Cardiac muscle cell (in vitro differentiated cells and primary cell): ENCODE measurements around the gene SETBP1. TPM values are rescaled to one million over a fixed set of nuclear protein-coding genes. Genes with fewer than 3 reads are reported as not detected.

ENCODE experiments used
- DNase-seq, 2 donors: peaks; one replicate each; pipeline versions ENCODE4 v3.0.0 to v3.0.0-alpha.2; 2010 to 2017; ENCODE audit warnings: low read depth in 1 of 2, low spot score in 1 of 2
- H3K27ac ChIP-seq: fragments of 200-600 bp; sonication (generic); 2 replicates; pipeline ENCODE4 v1.5.1; 2016
- H3K27me3 ChIP-seq: fragments of 200-600 bp; sonication (generic); 2 replicates; pipeline ENCODE4 v1.6.0; 2016; ENCODE audit warnings: control low read depth
- H3K36me3 ChIP-seq: fragments of 200-600 bp; sonication (generic); 2 replicates; pipeline ENCODE4 v1.5.1; 2016; ENCODE audit warnings: control low read depth
- H3K4me1 ChIP-seq: fragments of 200-600 bp; sonication (generic); 2 replicates; pipeline ENCODE4 v1.8.1; 2017; ENCODE audit warnings: low read depth, mild to moderate bottlenecking, mixed run types
- H3K4me3 ChIP-seq: fragments of 200-600 bp; sonication (generic); 2 replicates; pipeline ENCODE4 v1.5.1; 2016; ENCODE audit warnings: mild to moderate bottlenecking
- H3K9me3 ChIP-seq: fragments of 200-600 bp; sonication (generic); 2 replicates; pipeline ENCODE4 v1.5.1; 2017; ENCODE audit warnings: low read depth, mild to moderate bottlenecking, control low read depth
- CTCF ChIP-seq: IDR thresholded peaks from 2 replicates; pipeline ENCODE4 v1.5.1; 2012; ENCODE audit warnings: low read depth, mild to moderate bottlenecking, low read length
- polyA plus RNA-seq: library from polyadenylated mRNA; unstranded; fragments of >200 nt; fragmentation: Nextera tagmentation; extraction: Ambion mirVana; gene quantifications from 2 replicates; pipeline ENCODE4 v1.2.1, GENCODE V29; 2016
- total RNA-seq: library from RNA; depleted of rRNA; stranded (reverse); fragments of >200 nt; gene quantifications from 2 replicates; pipeline ENCODE4 v1.2.3, GENCODE V29; 2016

Gene SETBP1
- total and polyA plus RNA-seq, 2 experiments from 2014 or later, result 6.3 to 30.6 TPM

GRCh38 chr18:44652722-44653121, 28.0 kb upstream of the SETBP1 start:
- H3K36me3 ChIP-seq, result no peaks in the 10 kb centered on the region
- no peaks in the 10 kb centered on the region for H3K9me3 ChIP-seq
- TF ChIP-seq CTCF, result no peak
- no peak overlapping the region for H3K27ac ChIP-seq
- DNase-seq, result no peak
- no peaks in the 10 kb centered on the region for H3K27me3 ChIP-seq
- H3K4me3 ChIP-seq, result no peak overlapping the region
- H3K4me1 ChIP-seq, result peaks cover 6% of the 10 kb centered on the region

- H3K36me3 ChIP-seq, result no peaks in the 10 kb centered on the region
- H3K4me3 ChIP-seq, result no peak overlapping the region
- no peaks in the 10 kb centered on the region for H3K27me3 ChIP-seq
- no peak overlapping the region for H3K27ac ChIP-seq
- DNase-seq, result peak in 1 of 2 donors; percentile 46
- peaks cover 6% of the 10 kb centered on the region for H3K4me1 ChIP-seq
- no peaks in the 10 kb centered on the region for H3K9me3 ChIP-seq
- no peak for TF ChIP-seq CTCF
These were observed 26.1 kb upstream of the SETBP1 start for GRCh38 chr18:44654573-44654972.

- Histone ChIP-seq H3K27me3 (no peaks in the 10 kb centered on the region), H3K4me1 (peaks cover 6% of the 10 kb centered on the region), H3K9me3 (no peaks in the 10 kb centered on the region), H3K4me3 (no peak overlapping the region), H3K36me3 (no peaks in the 10 kb centered on the region), H3K27ac (no peak overlapping the region)
- TF ChIP-seq CTCF, result no peak
- no peak for DNase-seq
These were observed 25.3 kb upstream of the SETBP1 start for GRCh38 chr18:44655435-44655834.

GRCh38 chr18:44659771-44660170, 20.9 kb upstream of the SETBP1 start:
- H3K4me1 ChIP-seq, result no peaks in the 10 kb centered on the region
- H3K27me3 ChIP-seq, result no peaks in the 10 kb centered on the region
- TF ChIP-seq CTCF, result no peak
- no peak for DNase-seq
- H3K9me3 ChIP-seq, result no peaks in the 10 kb centered on the region
- H3K4me3 ChIP-seq, result no peak overlapping the region
- H3K36me3 ChIP-seq, result no peaks in the 10 kb centered on the region
- H3K27ac ChIP-seq, result no peak overlapping the region

- no peak for TF ChIP-seq CTCF
- H3K36me3 ChIP-seq, result no peaks in the 10 kb centered on the region
- H3K4me3 ChIP-seq, result no peak overlapping the region
- no peak for DNase-seq
- peaks cover 11% of the 10 kb centered on the region for H3K4me1 ChIP-seq
- no peaks in the 10 kb centered on the region for H3K27me3 ChIP-seq
- no peaks in the 10 kb centered on the region for H3K9me3 ChIP-seq
- H3K27ac ChIP-seq, result no peak overlapping the region
These were observed 12.3 kb upstream of the SETBP1 start for GRCh38 chr18:44668270-44668975.
